Prostate gland (tissue), 2 donors: ENCODE results near the gene SYT11. TPM values are rescaled to one million over a fixed set of nuclear protein-coding genes. Genes with fewer than 3 reads are reported as not detected.

Source experiments
- DNase-seq: peaks from one replicate; pipeline ENCODE4 v3.0.0-alpha.2; 2019; ENCODE audit warnings: low spot score
- H3K27ac ChIP-seq, 2 donors: fragments of 200-600 bp; sonication (generic); 2 replicates each; pipeline ENCODE4 v1.5.1; 2017 to 2019
- H3K27me3 ChIP-seq: fragments of 200-600 bp; sonication (generic); replicated peaks from 2 replicates; pipeline ENCODE4 v1.5.1; 2019; ENCODE audit not compliant: insufficient read depth
- H3K36me3 ChIP-seq, 2 donors: fragments of 200-600 bp; sonication (generic); 1 replicate in 1 of 2; 2 replicates in 1 of 2; pipeline versions ENCODE4 v1.5.1 to v1.8.1; 2017 to 2019
- H3K4me1 ChIP-seq: fragments of 200-600 bp; sonication (generic); replicated peaks from 2 replicates; pipeline ENCODE4 v1.5.1; 2019
- H3K4me3 ChIP-seq, 2 donors: fragments of 200-600 bp; sonication (generic); 2 replicates each; pipeline ENCODE4 v1.5.1; 2017 to 2019
- H3K9me3 ChIP-seq: fragments of 200-600 bp; sonication (generic); 2 replicates; pipeline ENCODE4 v1.5.1; 2017
- CTCF ChIP-seq, 4 experiments: fragments of 200-600 bp in 2 of 4; fragments of 450-650 bp in 2 of 4; sonication (generic) in 2 of 4; IDR thresholded peaks; 1 replicate in 3 of 4; 2 replicates in 1 of 4; pipeline ENCODE4 v1.5.1; 2016 to 2019; ENCODE audit warnings: antibody characterized with exemption in 4 of 4, mild to moderate bottlenecking in 2 of 4, moderate library complexity in 2 of 4
- POLR2A ChIP-seq: fragments of 450-650 bp; IDR thresholded peaks from one replicate; pipeline ENCODE4 v1.6.1; 2016; ENCODE audit warnings: antibody characterized with exemption, mild to moderate bottlenecking
- POLR2AphosphoS5 ChIP-seq: sonication (generic); formaldehyde crosslinking; IDR thresholded peaks from one replicate; pipeline ENCODE4 v1.6.1; 2017; ENCODE audit warnings: antibody characterized with exemption
- WGBS: methylation state at CpG from one replicate; pipeline ENCODE4 v1.1.5; 2018; 5-methylcytosine and 5-hydroxymethylcytosine counted together
- intact Hi-C: fragments of 100-400 bp; cut with DNase I; formaldehyde crosslinking; loops from one replicate; pipeline ENCODE4 v1.14.2; 2022
- total RNA-seq, 2 donors: library from RNA; depleted of rRNA; stranded (reverse); fragments of >200 nt; gene quantifications; one replicate each; pipeline ENCODE4 v1.1.0, GENCODE V29; 2016

Gene SYT11
- total RNA-seq, 2 donors from 2014 or later, result 3.6 to 28.0 TPM

- Histone ChIP-seq H3K36me3 (no peaks in the 10 kb centered on the region), H3K4me3 (no peak overlapping the region), H3K27me3 (no peaks in the 10 kb centered on the region), H3K4me1 (no peaks in the 10 kb centered on the region), H3K27ac (no peak overlapping the region), H3K9me3 (no peaks in the 10 kb centered on the region)
- WGBS, result 91% methylated on average over 5 of the region's 5 CpGs
- intact Hi-C loops, result no loop called here
- no peak for DNase-seq
- TF ChIP-seq POLR2AphosphoS5 (no peak), CTCF (IDR thresholded peaks at IDR 0.05) (no peak), POLR2A (no peak)
These were observed 13.2 kb downstream of the SYT11 start for GRCh38 chr1:155872527-155872926.

- no peaks in the 10 kb centered on the region for H3K9me3 ChIP-seq
- intact Hi-C loops, result no loop called here
These were observed 14.5 kb downstream of the SYT11 start for GRCh38 chr1:155873860-155874259.

GRCh38 chr1:155877945-155878344, 18.6 kb downstream of the SYT11 start:
- TF ChIP-seq POLR2A (no peak), POLR2AphosphoS5 (no peak), CTCF (IDR thresholded peaks at IDR 0.05) (no peak)
- WGBS, result 97% methylated on average over 2 of the region's 2 CpGs
- Histone ChIP-seq H3K36me3 (no peaks in the 10 kb centered on the region), H3K4me3 (no peak overlapping the region), H3K27ac (no peak overlapping the region), H3K4me1 (no peaks in the 10 kb centered on the region), H3K9me3 (no peaks in the 10 kb centered on the region), H3K27me3 (no peaks in the 10 kb centered on the region)
- DNase-seq, result no peak
- intact Hi-C loops, result no loop called here

More at GRCh38 chr1:155873860-155874259, 14.5 kb downstream of the SYT11 start:
- 75% methylated on average over 9 of the region's 9 CpGs for whole genome bisulfite sequencing
- Histone ChIP-seq H3K4me3 (no peak overlapping the region), H3K27ac (no peak overlapping the region), H3K27me3 (no peaks in the 10 kb centered on the region), H3K4me1 (no peaks in the 10 kb centered on the region), H3K36me3 (no peaks in the 10 kb centered on the region)
- TF ChIP-seq POLR2A, result no peak
- TF ChIP-seq CTCF (IDR thresholded peaks at IDR 0.05), result no peak
- no peak for TF ChIP-seq POLR2AphosphoS5
- DNase-seq, result no peak

- Histone ChIP-seq H3K4me3 (no peak overlapping the region), H3K36me3 (no peaks in the 10 kb centered on the region), H3K9me3 (no peaks in the 10 kb centered on the region), H3K27me3 (no peaks in the 10 kb centered on the region), H3K4me1 (no peaks in the 10 kb centered on the region), H3K27ac (no peak overlapping the region)
- DNase-seq, result no peak
- no peak for TF ChIP-seq POLR2AphosphoS5
- no peak for TF ChIP-seq POLR2A
- TF ChIP-seq CTCF (IDR thresholded peaks at IDR 0.05), result no peak
- intact Hi-C loops, result no loop called here
- WGBS, result 93% methylated on average over 2 of the region's 2 CpGs
These were observed 20.9 kb downstream of the SYT11 start for GRCh38 chr1:155880251-155880650.

GRCh38 chr1:155880950-155881349, 21.6 kb downstream of the SYT11 start:
- intact Hi-C loops, result no loop called here
- 93% methylated on average over 6 of the region's 6 CpGs for WGBS

More at GRCh38 chr1:155880950-155881349, 21.6 kb downstream of the SYT11 start:
- H3K27me3 ChIP-seq, result no peaks in the 10 kb centered on the region
- no peak overlapping the region for H3K4me3 ChIP-seq
- no peaks in the 10 kb centered on the region for H3K36me3 ChIP-seq
- no peaks in the 10 kb centered on the region for H3K4me1 ChIP-seq
- no peaks in the 10 kb centered on the region for H3K9me3 ChIP-seq
- TF ChIP-seq CTCF (IDR thresholded peaks at IDR 0.05) (no peak), POLR2A (no peak), POLR2AphosphoS5 (no peak)
- no peak for DNase-seq
- H3K27ac ChIP-seq, result no peak overlapping the region
